B cell (primary cell): ENCODE measurements around the gene GIPC3. TPM values are rescaled to one million over a fixed set of nuclear protein-coding genes. Genes with fewer than 3 reads are reported as not detected.

Experiments
- polyA plus RNA-seq: library from polyadenylated mRNA; depleted of rRNA; stranded (reverse); fragments of >200 nt; gene quantifications from 2 replicates; pipeline ENCODE4 v1.2.3, GENCODE V29; 2012
- small RNA-seq: library from RNA; depleted of rRNA; stranded (forward); fragments of <200 nt; gene quantifications from one replicate; pipeline ENCODE3, GENCODE V24; 2012; ENCODE audit warnings: low replicate concordance, low read depth; ENCODE audit not compliant: insufficient read length
- total RNA-seq, 2 donors: library from RNA; stranded (reverse); fragments of 120-200 nt in 1 of 2; gene quantifications; 1 replicate in 1 of 2; 2 replicates in 1 of 2; pipeline versions ENCODE4 v1.2.3 to v1.2.4, GENCODE V29; 2013 to 2022

Gene GIPC3
- total and polyA plus RNA-seq, 2 donors (not counting 1 experiment from before 2014, with no cell fraction given) = 0.47 to 0.48 TPM

Small RNA genes lying within 50 kb of the gene (small RNA-seq; reads per million reads assigned to genes)
- not detected for gene AC005786.1

Other genes starting within 250 kb of the GIPC3 start
- 23.6 and 24.3 TPM in 2 replicates for gene NFIC, start 218.9 kb upstream of the GIPC3 start, total RNA-seq
- gene NFIC, start 218.9 kb upstream of the GIPC3 start, polyA plus RNA-seq = 3.5 and 3.8 TPM in 2 replicates
- gene SMIM24, start 105.0 kb upstream of the GIPC3 start, total RNA-seq = not detected in 2 replicates
- gene SMIM24, start 105.0 kb upstream of the GIPC3 start, polyA plus RNA-seq = 0.82 TPM in 1 of 2 replicates, not detected in the other
- gene SMIM44, start 102.0 kb upstream of the GIPC3 start, total RNA-seq = not detected in 2 replicates
- not detected in 2 replicates for gene SMIM44, start 102.0 kb upstream of the GIPC3 start, polyA plus RNA-seq
- 8.4 and 8.6 TPM in 2 replicates for gene DOHH, start 84.8 kb upstream of the GIPC3 start, total RNA-seq
- 6.6 and 7.0 TPM in 2 replicates for gene DOHH, start 84.8 kb upstream of the GIPC3 start, polyA plus RNA-seq
- 96.1 and 105 TPM in 2 replicates for gene FZR1, start 79.2 kb upstream of the GIPC3 start, total RNA-seq
- 83.5 and 102 TPM in 2 replicates for gene FZR1, start 79.2 kb upstream of the GIPC3 start, polyA plus RNA-seq
- gene TEKTIP1, start 46.3 kb upstream of the GIPC3 start, total RNA-seq = 17.3 and 18.6 TPM in 2 replicates
- gene TEKTIP1, start 46.3 kb upstream of the GIPC3 start, polyA plus RNA-seq = 6.3 and 9.6 TPM in 2 replicates
- gene MFSD12, start 27.9 kb upstream of the GIPC3 start, total RNA-seq = 99.6 and 100 TPM in 2 replicates
- gene MFSD12, start 27.9 kb upstream of the GIPC3 start, polyA plus RNA-seq = 133 and 154 TPM in 2 replicates
- 59.0 and 60.7 TPM in 2 replicates for gene HMG20B, start 12.5 kb upstream of the GIPC3 start, total RNA-seq
- gene HMG20B, start 12.5 kb upstream of the GIPC3 start, polyA plus RNA-seq = 41.7 and 42.4 TPM in 2 replicates
- gene TBXA2R, start 21.4 kb downstream of the GIPC3 start, total RNA-seq = 3.9 and 6.1 TPM in 2 replicates
- 7.9 and 8.0 TPM in 2 replicates for gene TBXA2R, start 21.4 kb downstream of the GIPC3 start, polyA plus RNA-seq
- gene CACTIN, start 41.3 kb downstream of the GIPC3 start, total RNA-seq = 41.8 and 48.0 TPM in 2 replicates
- gene CACTIN, start 41.3 kb downstream of the GIPC3 start, polyA plus RNA-seq = 40.6 and 47.7 TPM in 2 replicates
- gene PIP5K1C, start 115.0 kb downstream of the GIPC3 start, total RNA-seq = 42.3 and 46.7 TPM in 2 replicates
- gene PIP5K1C, start 115.0 kb downstream of the GIPC3 start, polyA plus RNA-seq = 10.4 and 16.8 TPM in 2 replicates
- 2.0 and 2.9 TPM in 2 replicates for gene TJP3, start 122.9 kb downstream of the GIPC3 start, total RNA-seq
- gene TJP3, start 122.9 kb downstream of the GIPC3 start, polyA plus RNA-seq = 1.9 and 2.1 TPM in 2 replicates
- 61.4 and 66.4 TPM in 2 replicates for gene APBA3, start 176.2 kb downstream of the GIPC3 start, total RNA-seq
- 78.1 and 91.2 TPM in 2 replicates for gene APBA3, start 176.2 kb downstream of the GIPC3 start, polyA plus RNA-seq
- gene MRPL54, start 177.2 kb downstream of the GIPC3 start, total RNA-seq = 48.6 and 54.3 TPM in 2 replicates
- 75.1 and 95.9 TPM in 2 replicates for gene MRPL54, start 177.2 kb downstream of the GIPC3 start, polyA plus RNA-seq
- gene RAX2, start 186.8 kb downstream of the GIPC3 start, total RNA-seq = not detected in 2 replicates
- gene RAX2, start 186.8 kb downstream of the GIPC3 start, polyA plus RNA-seq = not detected in 2 replicates
- gene MATK, start 200.9 kb downstream of the GIPC3 start, total RNA-seq = 1.3 and 2.4 TPM in 2 replicates
- 8.2 and 9.5 TPM in 2 replicates for gene MATK, start 200.9 kb downstream of the GIPC3 start, polyA plus RNA-seq